HG03558 (cell line): Measurements from ENCODE around the gene USP28.
"Not testable (repeated sequence)": the region's sequence is repeated elsewhere in the genome, so short reads cannot be mapped to it uniquely, and the experiment has no call there.

Source experiments
- ATAC-seq: cut with Tn5 transposase; IDR thresholded peaks from one replicate; pipeline ENCODE4 v1.9.1; 2021; ENCODE audit warnings: moderate number of reproducible peaks; ENCODE audit not compliant: unreplicated experiment; ENCODE audit errors: extremely low read depth

Gene USP28

GRCh38 chr11:113778111-113778910, 97.1 kb downstream of the USP28 start:
- ATAC-seq = no peak

- no peak for ATAC-seq
These were observed 101.2 kb downstream of the USP28 start for GRCh38 chr11:113774174-113774503.

GRCh38 chr11:113773416-113774173, 101.8 kb downstream of the USP28 start, which contains the start of gene ZW10:
ZW10 (minus strand) TSS chr11:113773692; CDS start chr11:113773666, 26 bp downstream.
- ATAC-seq = peak; percentile 89

GRCh38 chr11:113773092-113773415, 102.3 kb downstream of the USP28 start:
- no peak for ATAC-seq

GRCh38 chr11:113771964-113772363, 103.4 kb downstream of the USP28 start:
- no peak for ATAC-seq

GRCh38 chr11:113764527-113765219, 110.7 kb downstream of the USP28 start:
- no peak for ATAC-seq

GRCh38 chr11:113763040-113763439, 112.3 kb downstream of the USP28 start:
- not testable (repeated sequence) for ATAC-seq

GRCh38 chr11:113760241-113760640, 115.1 kb downstream of the USP28 start:
- no peak for ATAC-seq

- ATAC-seq = no peak
These were observed 122.4 kb downstream of the USP28 start for GRCh38 chr11:113752932-113753331.
